HepG2 (cell line): Measurements from ENCODE around the gene AJM1. TPM values are rescaled to one million over a fixed set of nuclear protein-coding genes. Genes with fewer than 3 reads are reported as not detected.

ENCODE experiments used
- EHMT2 ChIP-seq: fragments of 200-600 bp; sonication (generic); IDR thresholded peaks from 2 replicates; pipeline ENCODE4 v1.7.0; 2017; ENCODE audit warnings: antibody characterized with exemption, low read depth, low read length, borderline replicate concordance
- FIP1L1 ChIP-seq: fragments of 200-400 bp; formaldehyde crosslinking; IDR thresholded peaks from 2 replicates; pipeline ENCODE4 v1.6.1; 2018; ENCODE audit warnings: low read depth, mild to moderate bottlenecking, low read length, moderate library complexity, borderline replicate concordance; ENCODE audit not compliant: insufficient read depth
- FOXO1 ChIP-seq: sonication (generic); formaldehyde crosslinking; IDR thresholded peaks from 2 replicates; pipeline ENCODE4 v1.4.0; 2020; ENCODE audit warnings: missing genetic modification reagents
- GATAD2A ChIP-seq: IDR thresholded peaks from 2 replicates; pipeline ENCODE4 v1.6.1; 2016
- JUND ChIP-seq: sonication (generic); formaldehyde crosslinking; IDR thresholded peaks from 2 replicates; pipeline ENCODE4 v1.8.0; 2022; ENCODE audit warnings: mild to moderate bottlenecking, missing genetic modification reagents
- KIAA2018 ChIP-seq: sonication (generic); formaldehyde crosslinking; IDR thresholded peaks from 2 replicates; pipeline ENCODE4 v1.5.0; 2020; ENCODE audit warnings: mild to moderate bottlenecking, missing genetic modification reagents, borderline replicate concordance
- NR2C2 ChIP-seq: sonication (generic); formaldehyde crosslinking; IDR thresholded peaks from 2 replicates; pipeline ENCODE4 v1.4.0; 2020; ENCODE audit warnings: missing genetic modification reagents, mild to moderate bottlenecking, moderate library complexity, borderline replicate concordance
- ONECUT2 ChIP-seq: sonication (generic); formaldehyde crosslinking; IDR thresholded peaks from 2 replicates; pipeline ENCODE4 v1.4.0; 2020; ENCODE audit warnings: missing genetic modification reagents
- RXRB ChIP-seq: IDR thresholded peaks from 2 replicates; pipeline ENCODE4 v1.6.1; 2016; ENCODE audit warnings: borderline replicate concordance, missing genetic modification reagents, missing compliant biosample characterization
- SKI ChIP-seq: fragments of 450-650 bp; IDR thresholded peaks from one replicate; pipeline ENCODE4 v1.6.1; 2018; ENCODE audit warnings: mild to moderate bottlenecking; ENCODE audit not compliant: partially characterized antibody
- SP1 ChIP-seq, 2 experiments: fragments of 450-650 bp in 1 of 2; sonication (generic) in 1 of 2; formaldehyde crosslinking in 1 of 2; IDR thresholded peaks; 2 replicates each; pipeline versions ENCODE4 v1.4.0 to v1.6.1; 2016 to 2020; ENCODE audit warnings: missing genetic modification reagents in 1 of 2
- SPEN ChIP-seq: sonication (generic); formaldehyde crosslinking; IDR thresholded peaks from 2 replicates; pipeline ENCODE4 v1.5.1; 2020; ENCODE audit warnings: low read depth, mild to moderate bottlenecking, missing genetic modification reagents
- YY1 ChIP-seq: IDR thresholded peaks from 2 replicates; pipeline ENCODE4 v1.6.1; 2011; ENCODE audit warnings: low read length, low read depth, moderate library complexity, mild to moderate bottlenecking; ENCODE audit not compliant: insufficient read depth, insufficient replicate concordance
- ZBTB25 ChIP-seq: IDR thresholded peaks from 2 replicates; pipeline ENCODE4 v1.6.1; 2018; ENCODE audit warnings: missing genetic modification reagents
- ZNF329 ChIP-seq: sonication (generic); formaldehyde crosslinking; IDR thresholded peaks from 2 replicates; pipeline ENCODE4 v1.9.0; 2021; ENCODE audit warnings: low read depth, mild to moderate bottlenecking, missing genetic modification reagents
- ZNF550 ChIP-seq: sonication (generic); formaldehyde crosslinking; IDR thresholded peaks from 2 replicates; pipeline ENCODE4 v1.4.0; 2020; ENCODE audit warnings: mild to moderate bottlenecking, missing genetic modification reagents, borderline replicate concordance
- ZNF572 ChIP-seq: sonication (generic); formaldehyde crosslinking; IDR thresholded peaks from 2 replicates; pipeline ENCODE4 v1.5.1; 2020; ENCODE audit warnings: mild to moderate bottlenecking, missing genetic modification reagents
- ZNF768 ChIP-seq: sonication (generic); formaldehyde crosslinking; IDR thresholded peaks from 2 replicates; pipeline ENCODE4 v1.4.0; 2020; ENCODE audit warnings: missing genetic modification reagents
- polyA plus RNA-seq, 8 experiments: library from polyadenylated mRNA; depleted of rRNA in 3 of 8; stranded (reverse) in 7 of 8; unstranded in 1 of 8; fragments of >200 nt; fragmentation: Illumina TruSeq in 4 of 8; extraction: Trizol in 4 of 8; gene quantifications; 2 replicates each; pipeline versions ENCODE4 v1.2.1 to v1.2.3, GENCODE V29; 2011 to 2016; ENCODE audit warnings: low read depth in 4 of 8, missing spikeins in 1 of 8, mixed read lengths in 1 of 8; ENCODE audit not compliant: insufficient read depth in 1 of 8
- total RNA-seq, 5 experiments: library from RNA; depleted of rRNA; stranded (reverse); fragments of >200 nt; fragmentation: Illumina TruSeq; extraction: Trizol; gene quantifications; 2 replicates each; pipeline ENCODE4 v1.2.3, GENCODE V29; 2016; ENCODE audit warnings: low read depth in 1 of 5

Gene AJM1
- total and polyA plus RNA-seq, 2 of the 13 experiments (the other 11 are each of a cell fraction or from before 2014, with no cell fraction given), result 1.1 to 1.2 TPM

GRCh38 chr9:136847826-136848392 lies 5.6 kb downstream of the AJM1 start (continued):
- TF ChIP-seq KIAA2018 (CRISPR knock-in tag) (peak; percentile 87; the same call in 1 of the 2 replicates), SKI (no peak), ZNF768 (CRISPR knock-in tag) (peak; percentile 93), SP1 (IDR thresholded peaks at IDR 0.05) (no peak), SP1 (CRISPR knock-in tag; IDR thresholded peaks at IDR 0.05) (peak; percentile 64), EHMT2 (no peak), SPEN (CRISPR knock-in tag) (no peak), YY1 (peak; percentile 22), FIP1L1 (peak; percentile 88), JUND (CRISPR knock-in tag) (peak; percentile 21; the same call in 1 of the 2 replicates), NR2C2 (CRISPR knock-in tag) (peak; percentile 55; the same call in 1 of the 2 replicates), ONECUT2 (CRISPR knock-in tag) (no peak), RXRB (CRISPR knock-in tag) (peak; percentile 8; the same call in 1 of the 2 replicates), GATAD2A (no peak; the same call in 1 of the 2 replicates), ZBTB25 (peak; percentile 29; the same call in 1 of the 2 replicates), ZNF572 (peak; percentile 81; the same call in 1 of the 2 replicates), FOXO1 (CRISPR knock-in tag) (no peak; the same call in 1 of the 2 replicates), ZNF550 (CRISPR knock-in tag) (no peak; the same call in 1 of the 2 replicates), ZNF329 (CRISPR knock-in tag) (0 out of 2 replicates have a peak, but pooled peaks have one; percentile 27)
